ENCODE data around the gene BTG1. TPM values are rescaled to one million over a fixed set of nuclear protein-coding genes. Genes with fewer than 3 reads are reported as not detected.
A peak's percentile ranks its signal among the peaks of the same experiment; 100 is the strongest.

Gene BTG1
- total RNA-seq, 1 donor from 2014 or later = 63.7 TPM

DNA sequence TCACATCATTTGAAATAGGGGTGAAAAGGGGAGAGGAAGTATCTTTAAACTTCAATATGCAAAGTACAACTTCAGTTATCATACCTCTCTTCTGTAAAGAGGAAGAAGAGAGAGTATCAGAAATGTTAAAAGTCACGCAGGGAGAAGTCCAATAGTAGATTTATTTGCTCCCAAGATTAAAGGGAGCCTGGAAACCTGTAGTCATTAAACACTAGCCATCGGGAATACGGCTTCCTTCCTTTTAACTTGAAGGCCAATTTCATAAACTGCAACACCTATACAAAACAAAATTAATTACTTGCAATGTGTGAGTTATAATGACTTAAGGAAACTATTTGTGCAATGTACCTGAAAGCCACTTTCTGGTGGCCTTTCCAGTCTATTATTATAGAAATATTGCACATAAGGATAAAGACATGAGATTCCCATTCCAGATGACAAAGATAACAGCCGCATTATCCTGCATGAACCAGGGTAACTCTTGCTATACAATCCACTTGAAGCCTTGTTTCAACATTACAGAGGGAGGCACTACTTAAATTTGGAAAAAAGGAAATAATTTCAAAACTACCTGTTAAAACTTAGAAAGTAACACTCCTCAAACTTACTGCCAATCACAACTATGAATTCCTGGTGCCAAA, 4.6 kb downstream of the BTG1 start:
- Histone ChIP-seq H3K4me1 (ENCODE audit: insufficient read depth, low read length) (peaks cover 32% of the 10 kb centered on the region), H3K4me3 (ENCODE audit: insufficient read depth, low read depth, low read length) (peak overlapping the region; percentile 92), H3K4me2 (ENCODE audit: low read length) (peak overlapping the region; percentile 87), H3K36me3 (ENCODE audit: insufficient read depth, low read length) (peaks cover 5% of the 10 kb centered on the region), H3K27ac (ENCODE audit: low read depth, low read length) (peak overlapping the region; percentile 32), H3K79me2 (ENCODE audit: insufficient read depth, low read length) (peaks cover 93% of the 10 kb centered on the region), H3K9me3 (ENCODE audit: insufficient read depth, low read depth, low read length) (no peaks in the 10 kb centered on the region), H3K9ac (ENCODE audit: low read length) (peak overlapping the region; percentile 96), H4K20me1 (ENCODE audit: insufficient read depth, low read length) (peaks cover 55% of the 10 kb centered on the region), H3K27me3 (ENCODE audit: insufficient read depth, low read length) (no peaks in the 10 kb centered on the region), H2AFZ (ENCODE audit: low read depth, low read length) (no peak overlapping the region)
- peaks cover 10% of the 10 kb centered on the region for H3K36me3 Mint-ChIP-seq (ENCODE audit: low read depth, unreplicated experiment)
- no peak overlapping the region for H3K27ac Mint-ChIP-seq (ENCODE audit: unreplicated experiment)
- no peaks in the 10 kb centered on the region for H3K27me3 Mint-ChIP-seq (ENCODE audit: low read depth, unreplicated experiment)
- TF ChIP-seq, protein P1, sequence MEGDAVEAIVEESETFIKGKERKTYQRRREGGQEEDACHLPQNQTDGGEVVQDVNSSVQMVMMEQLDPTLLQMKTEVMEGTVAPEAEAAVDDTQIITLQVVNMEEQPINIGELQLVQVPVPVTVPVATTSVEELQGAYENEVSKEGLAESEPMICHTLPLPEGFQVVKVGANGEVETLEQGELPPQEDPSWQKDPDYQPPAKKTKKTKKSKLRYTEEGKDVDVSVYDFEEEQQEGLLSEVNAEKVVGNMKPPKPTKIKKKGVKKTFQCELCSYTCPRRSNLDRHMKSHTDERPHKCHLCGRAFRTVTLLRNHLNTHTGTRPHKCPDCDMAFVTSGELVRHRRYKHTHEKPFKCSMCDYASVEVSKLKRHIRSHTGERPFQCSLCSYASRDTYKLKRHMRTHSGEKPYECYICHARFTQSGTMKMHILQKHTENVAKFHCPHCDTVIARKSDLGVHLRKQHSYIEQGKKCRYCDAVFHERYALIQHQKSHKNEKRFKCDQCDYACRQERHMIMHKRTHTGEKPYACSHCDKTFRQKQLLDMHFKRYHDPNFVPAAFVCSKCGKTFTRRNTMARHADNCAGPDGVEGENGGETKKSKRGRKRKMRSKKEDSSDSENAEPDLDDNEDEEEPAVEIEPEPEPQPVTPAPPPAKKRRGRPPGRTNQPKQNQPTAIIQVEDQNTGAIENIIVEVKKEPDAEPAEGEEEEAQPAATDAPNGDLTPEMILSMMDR (IDR thresholded peaks at IDR 0.05; ENCODE audit: insufficient read depth, low read depth, low read length) = no peak
- TF ChIP-seq EZH2 (IDR thresholded peaks at IDR 0.05; ENCODE audit: insufficient read depth, low read length) = no peak
- FAIRE-seq (no peak), DNase-seq (ENCODE audit: low read depth) (no peak)
- peak overlapping the region; percentile 95 for H3K4me3 Mint-ChIP-seq (ENCODE audit: unreplicated experiment)
- H3K4me1 Mint-ChIP-seq (ENCODE audit: low read depth, unreplicated experiment) = peaks cover 35% of the 10 kb centered on the region
- H3K9me3 Mint-ChIP-seq (ENCODE audit: unreplicated experiment) = no peaks in the 10 kb centered on the region

DNA sequence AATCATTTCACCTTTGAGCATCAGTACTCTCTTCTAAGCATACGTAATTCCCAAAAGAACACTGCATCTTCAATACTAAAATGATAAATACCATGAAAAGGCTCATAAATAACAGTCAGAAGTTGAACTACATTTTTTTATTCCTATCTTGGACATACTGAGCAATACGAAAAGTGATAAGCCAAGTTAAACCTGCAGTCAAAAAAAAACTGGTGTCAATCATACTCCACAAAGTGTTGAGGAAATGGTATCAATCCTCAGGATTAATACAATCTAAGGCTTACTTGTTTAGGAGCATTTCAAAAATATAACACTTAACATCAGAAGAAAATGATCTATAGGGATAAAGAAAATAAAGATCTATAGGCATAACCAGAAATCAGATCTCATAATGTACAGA, 5.5 kb downstream of the BTG1 start:
- Mint-ChIP-seq H3K4me3 (ENCODE audit: unreplicated experiment) (peak overlapping the region; percentile 95), H3K9me3 (ENCODE audit: unreplicated experiment) (no peaks in the 10 kb centered on the region), H3K4me1 (ENCODE audit: low read depth, unreplicated experiment) (peaks cover 35% of the 10 kb centered on the region), H3K36me3 (ENCODE audit: low read depth, unreplicated experiment) (peaks cover 10% of the 10 kb centered on the region), H3K27ac (ENCODE audit: unreplicated experiment) (no peak overlapping the region), H3K27me3 (ENCODE audit: low read depth, unreplicated experiment) (no peaks in the 10 kb centered on the region)
- Histone ChIP-seq H4K20me1 (ENCODE audit: insufficient read depth, low read length) (peaks cover 55% of the 10 kb centered on the region), H3K4me2 (ENCODE audit: low read length) (peak overlapping the region; percentile 87), H3K27ac (ENCODE audit: low read depth, low read length) (peak overlapping the region; percentile 13), H3K27me3 (ENCODE audit: insufficient read depth, low read length) (no peaks in the 10 kb centered on the region), H2AFZ (ENCODE audit: low read depth, low read length) (no peak overlapping the region), H3K79me2 (ENCODE audit: insufficient read depth, low read length) (peaks cover 99% of the 10 kb centered on the region), H3K4me3 (ENCODE audit: insufficient read depth, low read depth, low read length) (peak overlapping the region; percentile 92), H3K9ac (ENCODE audit: low read length) (peak overlapping the region; percentile 96), H3K4me1 (ENCODE audit: insufficient read depth, low read length) (peaks cover 35% of the 10 kb centered on the region), H3K9me3 (ENCODE audit: insufficient read depth, low read depth, low read length) (no peaks in the 10 kb centered on the region), H3K36me3 (ENCODE audit: insufficient read depth, low read length) (peaks cover 5% of the 10 kb centered on the region)
- DNase-seq (ENCODE audit: low read depth) (no peak), FAIRE-seq (no peak)
- no peak for TF ChIP-seq EZH2 (IDR thresholded peaks at IDR 0.05; ENCODE audit: insufficient read depth, low read length)
- TF ChIP-seq, protein P1 (IDR thresholded peaks at IDR 0.05; ENCODE audit: insufficient read depth, low read depth, low read length) = no peak

DNA sequence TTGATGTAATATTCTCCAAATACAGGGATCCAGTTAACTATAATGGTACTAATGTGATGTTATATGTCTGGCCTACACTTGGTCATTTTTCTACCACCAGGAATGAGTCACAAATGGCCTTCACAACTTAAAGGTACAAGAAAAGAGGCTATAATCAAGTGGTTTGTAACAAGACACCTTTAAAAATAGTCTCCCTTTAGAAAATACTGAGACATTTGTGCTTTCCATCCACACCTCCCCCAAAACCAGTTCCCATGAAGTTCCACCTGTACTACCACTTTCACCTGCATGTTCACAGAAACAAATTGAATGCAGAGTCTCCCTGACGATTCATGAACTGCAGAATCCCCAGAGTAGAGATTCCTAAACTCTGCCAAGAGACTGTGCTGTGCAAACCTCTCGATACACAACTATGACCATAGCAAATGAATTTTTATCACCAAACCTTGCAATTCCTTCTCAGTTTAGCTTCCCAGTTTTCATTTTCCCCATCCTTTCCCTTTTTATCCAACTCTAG, 6.0 kb downstream of the BTG1 start:
- H3K79me2 ChIP-seq (ENCODE audit: insufficient read depth, low read length) = peaks cover 99% of the 10 kb centered on the region
- peaks cover 10% of the 10 kb centered on the region for H3K36me3 Mint-ChIP-seq (ENCODE audit: low read depth, unreplicated experiment)
- H3K27me3 Mint-ChIP-seq (ENCODE audit: low read depth, unreplicated experiment) = no peaks in the 10 kb centered on the region
- H3K27me3 ChIP-seq (ENCODE audit: insufficient read depth, low read length) = no peaks in the 10 kb centered on the region
- H3K4me1 ChIP-seq (ENCODE audit: insufficient read depth, low read length) = peaks cover 39% of the 10 kb centered on the region
- DNase-seq (ENCODE audit: low read depth) (peak; percentile 57), FAIRE-seq (no peak)
- peaks cover 39% of the 10 kb centered on the region for H3K4me1 Mint-ChIP-seq (ENCODE audit: low read depth, unreplicated experiment)
- peaks cover 51% of the 10 kb centered on the region for H4K20me1 ChIP-seq (ENCODE audit: insufficient read depth, low read length)
- H3K4me3 Mint-ChIP-seq (ENCODE audit: unreplicated experiment) = peak overlapping the region; percentile 95
- peak overlapping the region; percentile 96 for H3K9ac ChIP-seq (ENCODE audit: low read length)
- peak overlapping the region; percentile 4 for H3K27ac Mint-ChIP-seq (ENCODE audit: unreplicated experiment)
- peaks cover 5% of the 10 kb centered on the region for H3K36me3 ChIP-seq (ENCODE audit: insufficient read depth, low read length)
- peak overlapping the region; percentile 92 for H3K4me3 ChIP-seq (ENCODE audit: insufficient read depth, low read depth, low read length)
- H2AFZ ChIP-seq (ENCODE audit: low read depth, low read length) = no peak overlapping the region
- H3K9me3 ChIP-seq (ENCODE audit: insufficient read depth, low read depth, low read length) = no peaks in the 10 kb centered on the region
- no peaks in the 10 kb centered on the region for H3K9me3 Mint-ChIP-seq (ENCODE audit: unreplicated experiment)
- H3K4me2 ChIP-seq (ENCODE audit: low read length) = peak overlapping the region; percentile 87
- TF ChIP-seq, protein P1 (IDR thresholded peaks at IDR 0.05; ENCODE audit: insufficient read depth, low read depth, low read length) = no peak
- no peak for TF ChIP-seq EZH2 (IDR thresholded peaks at IDR 0.05; ENCODE audit: insufficient read depth, low read length)
- H3K27ac ChIP-seq (ENCODE audit: low read depth, low read length) = peak overlapping the region; percentile 13
